EH (cell line): Measurements from ENCODE around the gene CDC20B.

ENCODE experiments used
- DNase-seq: peaks from one replicate; pipeline ENCODE4 v3.0.0-alpha.2; 2015; ENCODE audit warnings: low read depth

The CDC20B gene, protein sequence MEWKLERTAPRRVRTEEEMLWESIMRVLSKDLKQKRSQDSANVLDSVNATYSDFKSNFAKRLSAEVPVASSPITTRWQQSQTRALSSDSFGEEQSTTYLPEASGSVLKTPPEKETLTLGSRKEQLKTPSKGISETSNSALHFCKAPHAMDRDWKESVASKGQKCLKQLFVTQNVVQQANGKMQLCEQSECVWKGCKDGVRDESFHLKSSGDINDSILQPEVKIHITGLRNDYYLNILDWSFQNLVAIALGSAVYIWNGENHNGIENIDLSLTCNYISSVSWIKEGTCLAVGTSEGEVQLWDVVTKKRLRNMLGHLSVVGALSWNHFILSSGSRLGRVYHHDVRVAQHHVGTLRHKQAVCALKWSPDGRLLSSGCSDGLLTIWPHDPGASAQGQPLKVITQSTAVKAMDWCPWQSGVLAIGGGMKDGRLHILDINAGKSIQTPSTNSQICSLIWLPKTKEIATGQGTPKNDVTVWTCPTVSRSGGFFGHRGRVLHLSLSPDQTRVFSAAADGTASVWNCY

DNA sequence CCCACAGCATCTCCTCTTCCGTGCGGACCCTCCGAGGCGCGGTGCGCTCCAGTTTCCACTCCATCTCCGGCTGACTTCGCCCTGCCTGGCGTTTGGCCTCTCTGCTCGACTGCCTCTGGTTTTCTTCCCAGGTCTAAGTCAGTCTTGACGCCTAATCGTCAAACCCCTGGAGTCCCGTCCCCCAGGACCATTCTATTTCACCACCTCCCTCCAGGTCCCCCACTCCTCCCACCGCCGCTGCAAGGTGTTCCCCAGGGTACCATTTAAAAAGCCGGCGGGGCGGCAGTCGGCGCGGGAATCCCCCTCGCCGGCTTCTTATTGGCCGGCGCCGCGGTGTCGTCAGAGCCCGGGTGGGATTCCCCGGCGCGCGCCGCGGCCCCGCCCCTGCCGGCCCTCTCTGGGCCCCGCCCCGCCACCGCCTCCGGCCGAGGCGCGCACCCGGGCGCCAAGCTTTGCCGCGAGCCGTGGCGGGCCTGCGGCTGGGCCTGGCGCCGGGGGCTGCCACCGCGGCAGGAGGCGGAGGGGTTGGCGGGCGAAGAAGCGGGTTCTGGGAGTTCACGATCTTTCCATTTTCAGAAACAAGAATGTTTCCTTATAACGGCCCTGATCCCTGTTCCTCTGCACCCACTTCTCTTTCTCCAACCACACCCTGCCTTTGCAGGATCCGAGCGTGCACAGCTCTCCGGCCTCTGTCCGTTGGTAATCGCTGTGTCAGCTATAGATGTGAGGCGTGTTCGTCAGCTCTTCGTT, at the start of gene CDC20B:
Gene CDC20B (minus strand): TSS at position 241 of the 750 bp plus-strand sequence. CDS start 177 bp downstream, at position 64.
- DNase-seq, result peak; percentile 73

DNA sequence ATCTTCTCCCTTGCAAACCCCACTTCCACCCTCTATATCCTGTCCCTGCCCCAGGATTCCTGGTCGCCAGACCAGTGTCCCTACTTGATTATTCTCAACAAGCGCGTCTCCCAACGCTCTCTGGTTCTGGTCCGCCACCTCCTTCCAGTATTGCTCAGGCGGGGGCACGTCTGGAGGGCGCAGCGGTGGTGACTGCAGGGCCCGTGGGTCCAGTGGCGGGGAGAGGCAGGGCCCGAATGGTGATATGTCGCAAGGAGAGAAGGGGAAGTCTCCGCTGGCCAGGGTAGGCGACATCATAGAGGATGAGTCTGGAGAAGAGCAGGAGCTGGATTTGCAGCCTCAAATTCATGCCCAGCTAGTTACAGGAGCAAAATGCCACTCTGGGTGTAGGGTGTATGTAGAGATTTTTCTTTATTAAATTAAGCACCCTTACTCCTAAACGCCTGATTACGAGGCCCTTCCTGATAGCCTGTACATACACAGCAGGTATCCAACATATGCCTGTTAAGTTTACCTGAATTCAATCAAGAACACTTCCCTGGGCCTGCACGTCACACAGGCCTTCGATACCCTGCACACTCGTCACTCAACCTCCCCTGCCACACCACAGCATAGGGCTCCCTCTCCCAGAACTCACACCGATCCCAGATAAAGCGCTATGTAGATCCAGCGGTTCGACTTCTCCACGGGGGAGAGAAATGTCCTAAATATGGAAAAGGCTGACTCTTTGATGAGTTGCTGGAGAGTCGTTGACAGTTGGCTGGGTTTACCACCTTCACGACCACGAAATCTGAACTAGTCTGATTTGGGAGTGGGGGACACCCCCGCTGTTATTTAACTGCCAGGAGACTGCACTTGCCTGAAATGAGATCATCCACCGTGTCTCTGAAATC, 49.4 kb upstream of the CDC20B start:
- no peak for DNase-seq

DNA sequence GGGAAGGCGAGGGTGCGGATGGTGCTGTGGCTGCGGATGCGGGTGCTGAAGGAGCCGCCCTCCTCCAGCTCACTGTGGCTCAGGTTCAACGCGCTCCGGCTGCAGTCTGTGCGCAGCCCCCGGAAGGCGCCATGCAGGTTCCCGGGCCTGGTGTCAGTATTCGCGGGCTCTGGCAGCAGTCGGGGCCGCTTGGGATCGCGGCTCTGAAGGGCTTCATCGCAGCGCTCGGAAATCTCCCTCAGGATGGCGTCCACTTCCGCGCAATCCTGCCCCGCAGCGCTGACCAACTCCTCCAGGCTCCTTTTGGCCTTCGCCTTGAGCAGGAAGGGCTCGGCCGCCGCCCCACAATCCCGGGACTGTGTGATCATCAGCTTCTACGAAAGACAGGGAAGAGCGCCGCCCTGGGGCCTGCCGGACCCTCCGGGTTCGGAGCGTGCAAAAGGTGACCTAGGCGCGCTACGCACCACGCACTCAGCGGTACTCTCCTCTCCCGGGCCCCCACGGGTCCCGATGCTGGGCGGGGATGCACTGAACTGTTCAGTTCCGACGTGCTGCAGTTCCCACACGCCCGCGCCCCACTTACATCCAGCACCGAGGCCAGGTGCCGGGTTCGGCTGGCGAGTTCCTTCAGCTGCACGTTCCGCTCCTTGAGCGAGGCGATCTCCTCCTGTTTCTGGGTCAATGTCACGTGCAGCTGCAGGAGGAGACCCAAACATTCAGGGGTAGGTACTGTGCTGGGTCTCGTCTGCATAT, 47.6 kb upstream of the CDC20B start:
- peak; percentile 27 for DNase-seq

DNA sequence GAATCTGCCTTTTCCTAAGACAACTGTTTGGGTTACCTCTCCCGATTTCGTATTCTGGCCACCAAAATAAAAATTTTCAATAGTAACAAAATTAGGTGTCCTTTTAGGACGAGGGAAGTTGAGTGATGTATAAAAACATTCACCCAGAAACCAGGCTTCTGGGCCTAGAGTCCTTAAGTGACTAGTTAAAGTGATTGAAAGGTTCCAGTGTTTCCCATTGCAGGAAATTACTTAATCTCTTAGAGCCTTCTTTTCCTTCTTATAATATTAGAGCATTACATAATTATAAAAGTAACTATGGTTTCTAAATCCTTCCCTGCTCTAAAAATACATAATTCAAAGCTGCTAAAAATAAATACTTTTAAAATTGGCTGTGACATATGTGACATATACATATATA, 46.8 kb upstream of the CDC20B start:
- DNase-seq, result no peak

DNA sequence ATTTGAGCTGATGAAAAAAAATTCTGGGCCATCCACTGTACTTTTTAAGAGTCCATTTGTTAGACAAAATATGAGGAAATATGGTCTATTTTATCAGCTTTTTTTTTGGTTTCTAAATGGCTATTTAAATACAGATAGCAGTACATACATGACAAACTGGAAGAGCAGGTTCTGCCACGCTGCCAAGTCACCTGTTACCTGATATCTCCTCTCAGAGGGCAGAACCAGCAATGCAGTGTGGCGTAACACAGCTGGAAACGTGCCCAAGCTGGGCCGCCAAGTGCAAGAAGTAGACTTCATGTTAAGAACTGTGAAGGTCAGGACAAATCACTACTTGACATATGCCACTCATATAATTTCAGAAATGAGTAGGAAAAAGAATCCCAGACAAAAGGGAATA, 46.0 kb upstream of the CDC20B start:
- no peak for DNase-seq

DNA sequence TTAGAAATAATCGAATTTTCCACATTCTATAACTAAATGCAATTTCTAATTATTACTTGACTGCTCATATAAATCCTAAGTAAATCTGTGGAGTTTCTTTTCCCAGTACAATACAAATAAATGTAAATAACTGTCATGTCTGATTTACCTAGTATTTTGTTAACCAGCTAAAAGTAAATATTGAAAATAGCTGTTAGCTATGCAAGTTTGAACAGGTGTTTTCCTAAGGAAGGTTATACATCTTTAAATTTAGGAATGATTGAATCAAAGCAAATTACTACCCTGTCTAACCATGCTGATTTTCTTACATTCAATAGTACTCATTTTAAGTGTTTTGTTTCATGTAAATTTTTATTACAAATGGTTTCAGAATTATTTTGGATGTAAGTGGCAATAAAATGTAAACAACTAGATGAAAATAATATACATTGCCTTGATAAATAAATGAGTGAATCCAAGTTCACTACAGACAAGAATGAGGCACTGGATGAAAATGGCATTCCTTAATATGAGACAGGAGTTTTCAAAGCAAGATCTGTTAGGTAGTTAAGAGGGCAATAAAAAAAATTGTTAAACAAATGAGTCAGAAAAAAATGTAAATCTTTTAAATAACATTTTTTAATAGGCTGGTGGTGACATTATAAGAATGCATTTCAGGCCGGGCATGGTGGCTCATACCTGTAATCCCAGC, 38.4 kb upstream of the CDC20B start:
- no peak for DNase-seq

DNA sequence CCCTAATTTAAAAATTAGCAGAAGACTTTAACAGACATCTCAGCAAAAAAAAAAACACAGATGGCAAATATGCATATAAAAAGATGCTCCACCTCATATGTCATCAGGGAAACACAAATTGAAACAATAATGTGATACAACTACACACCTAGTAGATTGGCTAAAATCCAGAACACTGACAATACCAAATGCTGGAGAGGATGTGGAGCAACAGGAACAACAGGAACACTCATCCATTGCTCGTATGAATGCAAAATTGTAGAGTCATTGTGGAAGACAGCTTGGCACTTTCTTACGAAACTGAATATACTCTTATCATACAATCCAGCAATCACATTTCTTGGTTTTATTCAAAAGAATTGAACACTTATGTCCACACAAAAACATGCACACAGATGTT, 32.0 kb upstream of the CDC20B start:
- no peak for DNase-seq

DNA sequence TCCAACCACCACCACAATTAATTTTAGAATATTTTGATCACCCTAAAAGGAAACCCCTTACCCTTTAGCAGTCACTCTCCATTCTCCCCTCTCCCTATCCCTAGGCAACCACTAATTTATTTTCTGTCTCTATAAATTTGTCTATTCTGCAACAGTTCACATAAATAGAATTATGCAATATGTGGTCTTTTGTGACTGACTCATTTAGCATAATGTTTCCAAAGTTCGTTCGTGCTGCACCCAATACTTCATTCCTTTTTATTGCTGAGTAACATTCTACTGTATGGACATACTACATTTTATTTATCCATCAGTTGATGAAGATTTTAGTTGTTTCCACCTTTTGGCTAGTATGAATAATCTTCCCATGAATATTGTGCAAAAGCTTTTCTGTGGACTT, 18.2 kb upstream of the CDC20B start:
- DNase-seq, result no peak

DNA sequence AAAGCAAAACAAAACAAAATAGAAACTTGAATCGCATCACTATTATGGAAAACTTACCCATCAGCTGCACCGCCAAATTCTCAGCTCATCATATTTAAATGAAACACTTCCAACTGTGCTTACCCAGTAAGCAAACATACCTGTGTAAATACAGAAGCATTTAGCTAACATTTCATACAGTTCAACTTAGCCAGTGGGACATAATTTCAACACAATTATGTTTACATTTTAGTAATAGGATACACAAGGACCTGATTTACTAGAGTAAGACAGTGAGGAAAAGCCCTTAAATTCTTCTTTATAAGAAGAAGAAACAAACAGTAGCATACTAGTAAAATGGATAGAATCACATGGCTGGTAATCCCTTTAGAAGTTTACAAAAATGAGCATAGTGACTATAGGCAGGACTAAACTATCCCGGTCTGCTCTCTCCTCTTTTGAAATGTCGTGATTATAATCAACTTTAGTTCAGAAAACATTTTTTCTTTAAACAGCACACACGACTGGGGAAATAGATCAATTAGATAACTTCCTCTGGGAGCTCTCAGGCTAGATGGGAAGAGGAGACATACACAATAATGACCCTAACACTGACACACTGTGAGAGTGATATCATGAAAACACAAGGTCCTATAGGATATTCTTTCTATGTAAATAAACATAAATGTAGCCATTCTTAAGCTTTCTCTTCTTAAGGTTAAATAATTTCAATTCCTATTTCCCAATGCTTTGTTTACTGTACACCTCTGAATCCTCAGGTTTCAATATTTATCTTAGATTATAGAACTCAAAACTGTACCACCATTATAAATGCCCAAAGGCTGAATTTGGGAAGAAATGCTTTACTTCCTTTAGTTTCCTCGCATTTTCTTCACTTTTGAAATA, 15.9 kb upstream of the CDC20B start:
- no peak for DNase-seq

DNA sequence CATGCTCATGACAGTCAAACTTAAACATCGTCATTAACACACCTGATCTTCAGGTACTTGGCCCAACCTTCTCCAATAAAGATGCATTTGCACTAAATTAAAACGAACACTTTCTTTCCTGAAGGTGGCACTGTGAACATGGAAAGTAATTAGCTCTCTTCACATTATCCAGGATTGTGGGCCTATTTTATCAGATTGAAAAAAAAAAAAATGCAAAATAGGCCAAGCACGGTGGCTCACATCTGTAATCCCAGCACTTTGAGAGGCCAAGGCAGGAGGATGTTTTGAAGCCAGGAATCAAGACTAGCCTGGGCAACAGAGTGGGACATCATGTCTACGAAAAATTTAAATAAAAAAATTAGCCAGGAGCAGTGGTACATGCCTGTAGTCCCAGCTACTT, 14.4 kb upstream of the CDC20B start:
- DNase-seq, result no peak

DNA sequence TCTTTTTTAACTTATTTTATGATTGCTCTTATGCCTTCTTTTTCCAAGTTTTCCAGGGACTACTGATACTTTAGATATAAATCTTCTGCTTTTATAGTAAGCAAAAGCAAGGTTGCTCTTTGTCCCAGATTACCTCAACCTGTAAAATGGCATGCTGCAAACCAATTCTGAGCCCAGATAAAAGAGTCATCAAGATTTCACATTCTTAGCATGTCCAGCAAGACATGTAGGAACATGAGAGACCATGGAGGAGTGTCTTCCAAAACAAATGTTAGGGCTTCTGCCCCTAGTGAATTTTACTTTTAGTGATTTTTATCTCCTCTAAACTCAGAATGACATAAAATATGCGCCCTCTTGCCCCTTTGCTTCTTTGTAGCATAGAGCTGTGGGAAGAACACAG, 7.0 kb upstream of the CDC20B start:
- DNase-seq, result no peak

DNA sequence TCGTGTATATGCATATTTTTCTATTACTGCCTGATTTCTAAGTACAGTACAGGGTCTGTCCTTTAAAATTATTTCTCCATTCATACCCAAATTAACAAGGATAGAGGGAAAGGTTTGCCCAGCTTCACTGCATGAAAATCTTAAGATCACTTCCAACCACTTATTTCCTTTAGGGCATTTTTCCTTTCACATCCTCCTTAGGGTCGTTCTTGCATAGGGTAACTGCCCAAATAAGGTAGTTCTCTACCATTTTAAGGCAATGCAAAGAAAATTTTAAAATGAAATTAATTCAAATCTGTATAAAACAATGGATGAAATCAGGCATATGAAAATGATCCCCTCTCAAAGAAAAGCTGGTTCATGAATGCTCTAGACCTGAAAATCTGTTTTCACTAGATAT, 4.1 kb upstream of the CDC20B start:
- no peak for DNase-seq

DNA sequence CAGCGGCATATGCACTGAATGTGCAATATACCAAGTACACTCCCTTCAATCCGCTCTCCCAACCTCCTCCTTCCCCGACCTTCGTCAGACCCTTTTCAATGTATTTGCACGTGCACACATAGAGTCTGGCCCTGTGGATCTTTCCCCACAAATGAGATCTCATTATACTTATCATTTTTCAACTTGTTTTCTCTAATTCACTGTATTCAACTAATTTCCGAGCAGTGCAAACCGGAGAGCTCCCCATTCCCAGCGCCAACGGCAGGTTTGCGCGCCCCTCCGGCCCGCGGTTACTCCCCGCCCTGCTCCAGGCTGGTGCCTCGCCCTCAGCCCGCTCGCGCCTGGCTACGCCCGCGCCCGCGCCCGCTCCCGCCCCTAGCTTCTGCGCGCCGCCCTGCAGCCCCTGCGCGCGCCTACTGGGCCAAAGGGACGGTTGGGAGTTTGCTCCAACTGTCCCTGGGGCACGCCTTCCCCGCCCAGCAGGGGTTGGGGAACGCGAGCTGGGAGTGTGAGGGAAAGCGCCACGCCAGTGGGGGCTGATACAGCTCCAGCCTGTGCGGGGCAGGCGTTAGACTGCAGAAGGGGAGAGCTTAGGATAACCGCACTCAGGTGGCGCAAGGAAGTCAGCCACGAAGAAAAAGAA, 3.3 kb upstream of the CDC20B start:
- DNase-seq, result peak; percentile 22

DNA sequence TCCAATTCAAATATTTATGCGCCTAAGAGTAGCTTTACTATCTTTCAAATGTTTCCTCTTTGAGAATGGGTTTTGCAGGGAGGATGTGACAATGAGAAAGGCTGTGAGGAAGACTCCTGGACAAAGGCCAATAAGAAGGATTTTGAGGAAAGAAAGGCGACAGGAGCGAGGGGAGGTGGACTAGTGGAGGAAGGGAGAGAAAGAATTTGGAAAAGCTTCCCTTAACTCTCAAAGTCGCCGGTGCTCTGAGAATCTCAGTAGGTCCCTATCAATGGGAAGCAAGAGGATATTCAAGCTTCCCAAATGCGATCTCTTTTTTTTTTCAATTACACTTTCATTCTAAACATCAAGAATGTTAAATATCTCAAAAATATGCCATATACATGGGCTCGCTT, 2.8 kb upstream of the CDC20B start:
- no peak for DNase-seq

DNA sequence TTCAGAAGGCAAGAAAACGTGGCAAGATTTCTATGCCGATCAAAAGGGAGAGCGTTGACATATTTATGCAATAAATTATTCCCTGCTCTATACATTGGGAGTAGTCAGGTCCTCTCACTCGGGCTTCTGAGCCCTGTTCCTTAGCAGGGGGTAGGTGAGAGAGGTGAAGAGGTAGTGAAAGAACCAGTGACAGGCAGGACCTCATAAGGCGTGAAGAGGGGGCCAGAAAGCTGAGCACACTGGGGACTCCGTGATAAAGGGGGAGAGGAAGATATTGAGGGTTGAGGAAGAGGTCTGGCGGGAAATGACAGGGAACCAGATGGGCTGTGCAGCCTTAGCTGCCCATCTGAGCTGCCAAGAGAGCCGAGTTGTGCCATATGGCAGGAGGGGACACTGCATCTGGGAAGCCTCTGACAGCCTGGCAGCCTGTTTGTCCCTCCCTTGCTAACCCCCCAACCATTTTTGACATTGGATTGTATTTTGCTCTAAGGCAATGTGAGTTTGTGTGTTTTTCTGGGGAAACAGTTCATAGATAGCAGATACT, 782 bp upstream of the CDC20B start:
- no peak for DNase-seq

DNA sequence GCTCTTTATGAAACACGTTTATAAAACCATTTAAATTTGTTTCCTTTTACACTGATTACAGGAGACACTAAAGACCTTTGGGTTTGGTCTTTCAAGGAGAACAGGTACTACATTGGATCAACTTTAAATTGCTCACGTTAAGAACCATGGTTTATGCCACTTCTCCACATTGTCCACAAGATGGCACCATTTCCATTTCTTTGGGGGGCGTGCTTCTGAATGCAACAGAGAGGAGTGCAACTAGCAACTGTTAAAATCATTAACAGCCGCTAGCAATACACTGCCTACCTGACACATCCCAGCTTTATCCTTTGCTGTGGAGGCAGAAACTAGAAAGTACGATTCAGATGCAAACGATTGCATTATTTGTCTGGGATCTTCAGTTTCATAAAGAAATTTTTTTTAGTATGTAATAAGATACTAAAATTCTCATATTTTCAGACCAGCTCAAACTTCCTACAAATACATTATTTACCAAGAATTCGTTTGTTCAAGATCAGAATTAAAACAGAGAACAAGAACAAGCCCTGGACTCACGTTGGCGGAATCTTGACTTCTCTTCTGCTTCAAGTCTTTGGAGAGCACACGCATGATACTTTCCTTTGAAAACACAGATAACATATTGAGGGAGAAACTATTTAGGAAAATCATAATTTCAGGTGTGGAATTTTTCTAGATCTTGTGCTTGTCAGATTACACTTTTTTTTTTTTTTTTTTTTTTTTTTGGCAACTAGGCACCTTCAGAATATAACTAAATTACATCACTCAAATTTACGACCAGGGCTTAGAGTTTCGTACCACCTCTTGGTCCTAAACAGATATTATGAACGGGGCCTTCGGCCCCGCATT, 702 bp downstream of the CDC20B start:
- peak; percentile 77 for DNase-seq

DNA sequence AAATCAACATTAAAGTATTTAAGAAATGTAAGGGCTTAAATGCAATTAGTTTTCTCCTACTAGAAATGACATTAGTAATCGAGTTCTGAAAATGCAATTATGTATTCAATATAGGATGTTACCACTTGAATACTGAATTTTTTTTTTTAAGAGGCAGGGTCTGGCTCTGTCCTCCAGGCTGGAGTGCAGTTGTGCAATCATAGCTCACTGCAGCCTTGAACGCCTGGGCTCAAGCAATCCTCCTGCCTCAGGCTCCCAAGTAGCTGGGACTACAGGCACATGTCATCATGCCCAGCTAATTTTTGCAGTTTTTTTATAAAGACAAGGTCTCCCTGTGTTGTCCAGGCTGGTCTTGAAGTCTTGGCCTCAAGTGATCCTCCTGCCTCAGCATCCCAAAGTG, 1.5 kb downstream of the CDC20B start:
- no peak for DNase-seq

DNA sequence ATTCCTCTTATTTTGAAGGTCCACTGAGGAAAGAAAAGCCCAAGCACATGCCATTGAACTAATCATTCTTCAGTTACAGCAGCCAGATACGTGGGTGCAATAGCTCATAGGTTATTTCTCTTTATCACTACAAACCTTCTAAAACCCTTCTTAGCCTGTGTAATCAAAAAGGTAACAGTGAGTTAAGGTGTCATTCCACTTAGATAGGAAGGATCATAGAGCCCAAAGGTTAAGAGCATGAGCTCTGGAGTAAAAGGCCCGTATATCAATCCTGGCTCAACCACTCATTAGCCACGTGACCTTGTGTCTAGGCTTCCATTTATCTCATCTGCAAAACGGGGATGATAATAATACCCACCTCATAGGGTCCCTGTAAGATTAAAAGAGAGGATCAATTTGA, 10.3 kb downstream of the CDC20B start:
- no peak for DNase-seq
